ENCODE data around the gene UFD1. TPM values are rescaled to one million over a fixed set of nuclear protein-coding genes. Genes with fewer than 3 reads are reported as not detected.

UFD1 gene
- total and polyA plus RNA-seq, 2 experiments from 2014 or later, result 51.5 to 79.1 TPM

GRCh38 chr22:19490628-19491230 lies 11.7 kb upstream of the UFD1 start:
- 100% methylated on average over 5 of the region's 5 CpGs for WGBS (ENCODE audit: low lambda C conversion rate, missing lambda C conversion rate)
- H3K4me3 ChIP-seq, result no peak overlapping the region
- H4K20me1 ChIP-seq (ENCODE audit: insufficient read depth, poor library complexity, severe bottlenecking), result no peaks in the 10 kb centered on the region
- H3K27ac ChIP-seq, result no peak overlapping the region
- no peaks in the 10 kb centered on the region for H3K9me2 ChIP-seq (replicated peaks; ENCODE audit: insufficient read depth)
- H2AFZ ChIP-seq, result no peak overlapping the region
- H3K27me3 ChIP-seq, result no peaks in the 10 kb centered on the region
- no peak overlapping the region for H3K4me2 ChIP-seq
- DNase-seq (ENCODE audit: low spot score), result no peak
- no peaks in the 10 kb centered on the region for H3K36me3 ChIP-seq (replicated peaks; ENCODE audit: insufficient read depth, low read depth)
- no peak for TF ChIP-seq EZH2phosphoT487 (IDR thresholded peaks at IDR 0.05; ENCODE audit: low read depth, severe bottlenecking, unreplicated experiment)
- TF ChIP-seq EZH2 (IDR thresholded peaks at IDR 0.05; ENCODE audit: borderline replicate concordance), result no peak
- no peak for TF ChIP-seq CTCF (IDR thresholded peaks at IDR 0.05; ENCODE audit: poor library complexity)
- H3K9me3 ChIP-seq (ENCODE audit: low read depth), result no peaks in the 10 kb centered on the region
- no peaks in the 10 kb centered on the region for H3K79me2 ChIP-seq
- no peaks in the 10 kb centered on the region for H3K4me1 ChIP-seq (ENCODE audit: insufficient read depth)

GRCh38 chr22:19488884-19489843 lies 10.2 kb upstream of the UFD1 start:
- no peak overlapping the region for H3K27ac ChIP-seq
- H3K36me3 ChIP-seq (replicated peaks; ENCODE audit: insufficient read depth, low read depth), result no peaks in the 10 kb centered on the region
- H3K4me1 ChIP-seq (ENCODE audit: insufficient read depth), result no peaks in the 10 kb centered on the region
- no peak overlapping the region for H3K4me3 ChIP-seq
- no peaks in the 10 kb centered on the region for H3K79me2 ChIP-seq
- no peaks in the 10 kb centered on the region for H4K20me1 ChIP-seq (ENCODE audit: insufficient read depth, poor library complexity, severe bottlenecking)
- TF ChIP-seq EZH2phosphoT487 (IDR thresholded peaks at IDR 0.05; ENCODE audit: low read depth, severe bottlenecking, unreplicated experiment), result no peak
- no peak for TF ChIP-seq EZH2 (IDR thresholded peaks at IDR 0.05; ENCODE audit: borderline replicate concordance)
- TF ChIP-seq CTCF (IDR thresholded peaks at IDR 0.05; ENCODE audit: poor library complexity), result peak; percentile 22
- WGBS (ENCODE audit: low lambda C conversion rate, missing lambda C conversion rate), result 96% methylated on average over 7 of the region's 7 CpGs
- H3K27me3 ChIP-seq, result no peaks in the 10 kb centered on the region
- no peak for DNase-seq (ENCODE audit: low spot score)
- no peaks in the 10 kb centered on the region for H3K9me2 ChIP-seq (replicated peaks; ENCODE audit: insufficient read depth)
- H2AFZ ChIP-seq, result no peak overlapping the region
- no peak overlapping the region for H3K4me2 ChIP-seq
- H3K9me3 ChIP-seq (ENCODE audit: low read depth), result no peaks in the 10 kb centered on the region

GRCh38 chr22:19488285-19488684 lies 9.3 kb upstream of the UFD1 start:
- Histone ChIP-seq H3K36me3 (replicated peaks; ENCODE audit: insufficient read depth, low read depth) (no peaks in the 10 kb centered on the region), H3K27ac (no peak overlapping the region), H2AFZ (no peak overlapping the region), H3K9me2 (replicated peaks; ENCODE audit: insufficient read depth) (no peaks in the 10 kb centered on the region), H4K20me1 (ENCODE audit: insufficient read depth, poor library complexity, severe bottlenecking) (no peaks in the 10 kb centered on the region), H3K27me3 (no peaks in the 10 kb centered on the region), H3K9me3 (ENCODE audit: low read depth) (no peaks in the 10 kb centered on the region), H3K79me2 (no peaks in the 10 kb centered on the region), H3K4me1 (ENCODE audit: insufficient read depth) (no peaks in the 10 kb centered on the region), H3K4me3 (no peak overlapping the region), H3K4me2 (no peak overlapping the region)
- DNase-seq (ENCODE audit: low spot score), result no peak
- TF ChIP-seq EZH2 (IDR thresholded peaks at IDR 0.05; ENCODE audit: borderline replicate concordance), result no peak
- 95% methylated on average over 2 of the region's 2 CpGs for WGBS (ENCODE audit: low lambda C conversion rate, missing lambda C conversion rate)
